DOHH2 (cell line): ENCODE results near the gene ADK.

Source experiments
- H3F3A ChIP-seq: fragments of 200-600 bp; sonication (generic), shearing (Covaris generic); 2 replicates; pipeline ENCODE4 v1.6.0; 2016; ENCODE audit warnings: antibody characterized with exemption, mild to moderate bottlenecking; ENCODE audit not compliant: control insufficient read depth, insufficient read depth
- H3K27ac ChIP-seq: fragments of 200-600 bp; sonication (generic); 2 replicates; pipeline ENCODE4 v1.5.1; 2014; ENCODE audit warnings: low read depth, mild to moderate bottlenecking, low read length, moderate library complexity
- H3K27me3 ChIP-seq: fragments of 200-600 bp; sonication (generic); 2 replicates; pipeline ENCODE4 v1.6.1; 2014; ENCODE audit warnings: mild to moderate bottlenecking, low read length, mixed read lengths; ENCODE audit not compliant: control insufficient read depth
- H3K36me3 ChIP-seq: fragments of 200-600 bp; sonication (generic); 2 replicates; pipeline ENCODE4 v1.6.1; 2014; ENCODE audit warnings: mild to moderate bottlenecking, low read length, moderate library complexity, mixed read lengths; ENCODE audit not compliant: control insufficient read depth
- H3K4me1 ChIP-seq: fragments of 200-600 bp; sonication (generic); 2 replicates; pipeline ENCODE4 v1.6.1; 2014; ENCODE audit warnings: mild to moderate bottlenecking, low read length, mixed read lengths; ENCODE audit not compliant: control insufficient read depth
- H3K4me2 ChIP-seq: fragments of 200-600 bp; sonication (generic); 2 replicates; pipeline ENCODE4 v1.6.0; 2014; ENCODE audit warnings: mild to moderate bottlenecking, low read length, moderate library complexity
- H3K4me3 ChIP-seq: fragments of 200-600 bp; sonication (generic); 2 replicates; pipeline ENCODE4 v1.5.1; 2014; ENCODE audit warnings: mild to moderate bottlenecking, low read length, mixed read lengths
- H3K79me2 ChIP-seq: fragments of 200-600 bp; sonication (generic); 2 replicates; pipeline ENCODE4 v1.6.1; 2014; ENCODE audit warnings: mild to moderate bottlenecking, low read length, mixed read lengths; ENCODE audit not compliant: control insufficient read depth
- H3K9me2 ChIP-seq: fragments of 200-600 bp; sonication (generic); replicated peaks from 2 replicates; pipeline ENCODE4 v1.6.1; 2014; ENCODE audit warnings: mild to moderate bottlenecking, low read length, mixed read lengths; ENCODE audit not compliant: control insufficient read depth
- H3K9me3 ChIP-seq: fragments of 200-600 bp; sonication (generic); 2 replicates; pipeline ENCODE4 v1.6.1; 2014; ENCODE audit warnings: antibody characterized with exemption, low read length, mixed read lengths; ENCODE audit not compliant: control insufficient read depth, insufficient read depth
- H4K20me1 ChIP-seq: fragments of 200-600 bp; sonication (generic); 2 replicates; pipeline ENCODE4 v1.6.0; 2014; ENCODE audit warnings: low read depth, mild to moderate bottlenecking, antibody characterized with exemption, low read length, moderate library complexity; ENCODE audit not compliant: control insufficient read depth, insufficient read depth
- EZH2phosphoT487 ChIP-seq: fragments of 200-600 bp; sonication (generic); IDR thresholded peaks from 2 replicates; pipeline ENCODE4 v1.6.1; 2017; ENCODE audit warnings: borderline replicate concordance, mild to moderate bottlenecking, antibody characterized with exemption, low read length, moderate library complexity, mixed read lengths
- TF ChIP-seq, protein P1 (sequence below): fragments of 200-600 bp; sonication (generic); IDR thresholded peaks from one replicate; pipeline ENCODE4 v1.5.1; 2014; ENCODE audit warnings: antibody characterized with exemption, mild to moderate bottlenecking, low read depth, low read length; ENCODE audit not compliant: poor library complexity, severe bottlenecking

ADK gene

DNA sequence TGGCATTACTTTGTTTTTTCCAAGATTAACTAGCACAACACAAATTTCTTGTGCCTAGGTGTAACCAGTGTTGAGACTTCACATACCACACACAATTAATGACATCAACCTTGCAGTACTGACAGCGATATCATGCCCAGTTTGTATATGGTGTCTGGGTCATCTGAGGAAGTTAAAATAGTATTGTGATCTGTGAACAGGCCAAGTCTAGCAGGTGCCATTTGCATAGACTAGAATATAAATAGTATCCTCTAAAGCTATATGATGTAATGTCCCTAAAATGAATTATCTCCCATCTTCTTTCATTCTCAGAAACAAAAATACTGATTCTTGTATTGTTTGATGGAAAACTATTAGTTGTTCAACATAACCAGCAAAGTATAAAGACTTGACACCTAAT is 499.6 kb downstream of the ADK start:
- peak overlapping the region; percentile 56 for H3K4me2 ChIP-seq
- TF ChIP-seq EZH2phosphoT487, result no peak
- TF ChIP-seq, protein P1, sequence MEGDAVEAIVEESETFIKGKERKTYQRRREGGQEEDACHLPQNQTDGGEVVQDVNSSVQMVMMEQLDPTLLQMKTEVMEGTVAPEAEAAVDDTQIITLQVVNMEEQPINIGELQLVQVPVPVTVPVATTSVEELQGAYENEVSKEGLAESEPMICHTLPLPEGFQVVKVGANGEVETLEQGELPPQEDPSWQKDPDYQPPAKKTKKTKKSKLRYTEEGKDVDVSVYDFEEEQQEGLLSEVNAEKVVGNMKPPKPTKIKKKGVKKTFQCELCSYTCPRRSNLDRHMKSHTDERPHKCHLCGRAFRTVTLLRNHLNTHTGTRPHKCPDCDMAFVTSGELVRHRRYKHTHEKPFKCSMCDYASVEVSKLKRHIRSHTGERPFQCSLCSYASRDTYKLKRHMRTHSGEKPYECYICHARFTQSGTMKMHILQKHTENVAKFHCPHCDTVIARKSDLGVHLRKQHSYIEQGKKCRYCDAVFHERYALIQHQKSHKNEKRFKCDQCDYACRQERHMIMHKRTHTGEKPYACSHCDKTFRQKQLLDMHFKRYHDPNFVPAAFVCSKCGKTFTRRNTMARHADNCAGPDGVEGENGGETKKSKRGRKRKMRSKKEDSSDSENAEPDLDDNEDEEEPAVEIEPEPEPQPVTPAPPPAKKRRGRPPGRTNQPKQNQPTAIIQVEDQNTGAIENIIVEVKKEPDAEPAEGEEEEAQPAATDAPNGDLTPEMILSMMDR, result no peak
- H3K4me1 ChIP-seq, result peaks cover 25% of the 10 kb centered on the region
- no peaks in the 10 kb centered on the region for H3K9me2 ChIP-seq
- peak overlapping the region; percentile 37 for H3K27ac ChIP-seq
- peak overlapping the region; percentile 8 for H3K4me3 ChIP-seq
- no peaks in the 10 kb centered on the region for H3K9me3 ChIP-seq
- no peaks in the 10 kb centered on the region for H3F3A ChIP-seq
- H3K79me2 ChIP-seq, result no peaks in the 10 kb centered on the region
- H3K27me3 ChIP-seq, result no peaks in the 10 kb centered on the region
- H4K20me1 ChIP-seq, result no peaks in the 10 kb centered on the region
- H3K36me3 ChIP-seq, result no peaks in the 10 kb centered on the region

DNA sequence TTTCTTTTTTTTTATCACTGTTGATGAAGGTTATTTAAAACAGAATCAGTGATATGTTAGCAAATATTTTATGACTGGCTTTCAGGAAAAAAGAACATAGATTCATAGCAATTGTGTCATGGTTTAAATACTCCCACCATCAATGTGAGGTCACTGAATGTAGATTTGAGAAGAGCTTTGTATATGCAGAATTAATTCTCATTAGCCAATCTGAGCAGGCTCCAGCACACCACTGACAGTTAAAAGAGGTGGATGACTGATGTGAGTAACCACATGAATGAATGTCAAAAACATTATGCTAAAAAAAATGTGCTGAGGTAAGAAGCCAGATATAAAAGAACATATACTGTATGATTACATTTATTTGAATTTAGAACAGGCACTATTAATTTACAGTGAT is 500.5 kb downstream of the ADK start:
- no peak for TF ChIP-seq EZH2phosphoT487
- TF ChIP-seq, protein P1, result no peak
- no peak overlapping the region for H3K27ac ChIP-seq
- H3K4me1 ChIP-seq, result peaks cover 25% of the 10 kb centered on the region

DNA sequence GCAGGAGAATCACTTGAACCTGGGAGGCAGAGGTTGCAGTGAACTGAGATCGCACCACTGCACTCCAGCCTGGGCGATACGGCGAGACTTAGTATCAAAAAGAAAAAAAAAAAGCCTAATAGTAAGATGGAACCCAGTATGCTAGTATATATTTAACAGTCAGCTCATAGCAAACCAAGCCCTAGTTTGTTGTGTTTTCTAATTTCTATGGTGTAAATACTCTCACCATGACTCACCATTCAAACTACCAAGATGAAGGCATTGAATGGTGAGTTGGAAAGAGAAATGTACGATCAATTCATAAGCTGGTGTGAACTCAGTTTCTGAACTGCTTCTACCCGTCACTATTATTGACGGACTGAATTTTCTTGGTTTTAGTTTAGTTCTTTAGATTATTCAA is 501.6 kb downstream of the ADK start:
- no peak overlapping the region for H3K4me2 ChIP-seq
- H3K9me3 ChIP-seq, result no peaks in the 10 kb centered on the region
- H3K9me2 ChIP-seq, result no peaks in the 10 kb centered on the region
- no peaks in the 10 kb centered on the region for H3K36me3 ChIP-seq
- TF ChIP-seq, protein P1, result no peak
- no peak for TF ChIP-seq EZH2phosphoT487
- H3F3A ChIP-seq, result no peaks in the 10 kb centered on the region
- no peak overlapping the region for H3K27ac ChIP-seq
- peaks cover 25% of the 10 kb centered on the region for H3K4me1 ChIP-seq
- H3K4me3 ChIP-seq, result no peak overlapping the region
- no peaks in the 10 kb centered on the region for H3K79me2 ChIP-seq
- H4K20me1 ChIP-seq, result no peaks in the 10 kb centered on the region
- no peaks in the 10 kb centered on the region for H3K27me3 ChIP-seq

More for the DNA sequence above, 500.5 kb downstream of the ADK start:
- Histone ChIP-seq H3K79me2 (no peaks in the 10 kb centered on the region), H3K4me3 (no peak overlapping the region), H3K36me3 (no peaks in the 10 kb centered on the region), H3K27me3 (no peaks in the 10 kb centered on the region), H3K9me3 (no peaks in the 10 kb centered on the region), H3F3A (no peaks in the 10 kb centered on the region), H3K4me2 (no peak overlapping the region), H4K20me1 (no peaks in the 10 kb centered on the region), H3K9me2 (no peaks in the 10 kb centered on the region)

DNA sequence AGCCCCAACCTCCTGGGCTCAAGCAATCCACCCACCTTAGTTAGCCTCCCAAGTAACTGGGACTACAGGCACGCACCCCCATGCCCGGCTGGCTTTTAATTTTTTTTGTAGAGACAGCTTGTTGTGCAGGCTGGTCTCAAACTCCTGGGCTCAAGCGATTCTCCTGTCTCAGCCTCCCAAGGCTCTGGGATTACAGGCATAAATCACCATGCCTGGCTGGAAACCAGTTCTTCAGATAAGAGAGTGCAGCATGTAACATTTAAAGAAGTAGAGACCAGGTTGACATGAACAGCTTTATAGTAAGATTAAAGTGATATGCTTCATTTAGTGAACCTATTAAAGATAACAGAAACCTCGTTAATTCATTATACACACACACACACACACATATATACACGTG is 507.5 kb downstream of the ADK start:
- Histone ChIP-seq H3K79me2 (no peaks in the 10 kb centered on the region), H3K9me2 (no peaks in the 10 kb centered on the region), H3K9me3 (no peaks in the 10 kb centered on the region), H3K4me3 (no peak overlapping the region), H3K36me3 (no peaks in the 10 kb centered on the region), H3K27me3 (no peaks in the 10 kb centered on the region), H3F3A (no peaks in the 10 kb centered on the region), H3K4me2 (no peak overlapping the region), H4K20me1 (no peaks in the 10 kb centered on the region), H3K27ac (no peak overlapping the region), H3K4me1 (peaks cover 4% of the 10 kb centered on the region; the same call in 1 of the 2 replicates)
- TF ChIP-seq, protein P1, result no peak
- TF ChIP-seq EZH2phosphoT487, result no peak
